PFSK-1 (cell line): ENCODE measurements around the gene GPC6.

Source experiments
- FOXP2 ChIP-seq: optimal IDR thresholded peaks from 2 replicates; pipeline ENCODE3; 2011; ENCODE audit warnings: borderline replicate concordance, control low read depth, inconsistent platforms; ENCODE audit not compliant: insufficient read depth; ENCODE audit errors: extremely low read length, extremely low read depth
- POLR2AphosphoS5 ChIP-seq: IDR thresholded peaks from 2 replicates; pipeline ENCODE4 v1.6.1; 2012; ENCODE audit warnings: low read depth, mild to moderate bottlenecking, control low read depth, low read length, moderate library complexity
- REST ChIP-seq, 2 experiments: IDR thresholded peaks; 2 replicates each; pipeline versions ENCODE4 v1.6.1 to v1.8.0; 2011 to 2012; ENCODE audit warnings: low read depth in 2 of 2, low read length in 2 of 2, control low read depth in 1 of 2, inconsistent platforms in 1 of 2, mild to moderate bottlenecking in 1 of 2, moderate library complexity in 1 of 2; ENCODE audit not compliant: insufficient read depth in 1 of 2
- SIN3A ChIP-seq: IDR thresholded peaks from 2 replicates; pipeline ENCODE4 v1.6.1; 2012; ENCODE audit warnings: mild to moderate bottlenecking, low read length, moderate library complexity, borderline replicate concordance; ENCODE audit not compliant: insufficient read depth
- TAF1 ChIP-seq: IDR thresholded peaks from 2 replicates; pipeline ENCODE4 v1.6.1; 2012; ENCODE audit warnings: low read length, control low read depth, borderline replicate concordance; ENCODE audit not compliant: insufficient read depth

GRCh38 chr13:94366677-94367076, 1140.1 kb downstream of the GPC6 start:
- no peak for TF ChIP-seq REST (IDR thresholded peaks at IDR 0.05; ENCODE audit: insufficient read depth in 1 of 2, low read depth in 2 of 2, low read length in 2 of 2)
- no peak for TF ChIP-seq POLR2AphosphoS5
- TF ChIP-seq SIN3A: no peak
- no peak for TF ChIP-seq TAF1
- no peak for TF ChIP-seq FOXP2
